ENCODE data around the gene PTP4A1.

- TF ChIP-seq CTCF (conservative IDR thresholded peaks at IDR 0.05; ENCODE audit: low read depth, low read length) (no peak), POLR2A (IDR thresholded peaks at IDR 0.05; ENCODE audit: low read depth, low read length) (no peak)
Observed at GRCh38 chr6:63565727-63566596, 6.3 kb upstream of the PTP4A1 start.
